HepG2 (cell line): ENCODE results near the gene MATK. TPM values are rescaled to one million over a fixed set of nuclear protein-coding genes. Genes with fewer than 3 reads are reported as not detected.

ENCODE experiments used
- HDAC6 ChIP-seq: fragments of 200-600 bp; sonication (generic); IDR thresholded peaks from 2 replicates; pipeline ENCODE4 v1.7.0; 2017; ENCODE audit warnings: mild to moderate bottlenecking, antibody characterized with exemption, low read length, low read depth
- HOXA9 ChIP-seq: sonication (generic); formaldehyde crosslinking; IDR thresholded peaks from 2 replicates; pipeline ENCODE4 v1.8.1; 2022; ENCODE audit warnings: missing genetic modification reagents, mild to moderate bottlenecking, moderate library complexity, borderline replicate concordance
- SATB2 ChIP-seq: sonication (generic); formaldehyde crosslinking; IDR thresholded peaks from 2 replicates; pipeline ENCODE4 v1.5.0; 2020; ENCODE audit warnings: missing genetic modification reagents
- ZNF747 ChIP-seq: sonication (generic); formaldehyde crosslinking; IDR thresholded peaks from 2 replicates; pipeline ENCODE4 v1.8.1; 2023; ENCODE audit warnings: missing genetic modification reagents, mild to moderate bottlenecking, borderline replicate concordance
- polyA plus RNA-seq, 8 experiments: library from polyadenylated mRNA; depleted of rRNA in 3 of 8; stranded (reverse) in 7 of 8; unstranded in 1 of 8; fragments of >200 nt; fragmentation: Illumina TruSeq in 4 of 8; extraction: Trizol in 4 of 8; gene quantifications; 2 replicates each; pipeline versions ENCODE4 v1.2.1 to v1.2.3, GENCODE V29; 2011 to 2016; ENCODE audit warnings: low read depth in 4 of 8, missing spikeins in 1 of 8, mixed read lengths in 1 of 8; ENCODE audit not compliant: insufficient read depth in 1 of 8
- total RNA-seq, 5 experiments: library from RNA; depleted of rRNA; stranded (reverse); fragments of >200 nt; fragmentation: Illumina TruSeq; extraction: Trizol; gene quantifications; 2 replicates each; pipeline ENCODE4 v1.2.3, GENCODE V29; 2016; ENCODE audit warnings: low read depth in 1 of 5
- TF ChIP-seq, protein P1 (sequence below): IDR thresholded peaks from 2 replicates; pipeline ENCODE4 v1.6.1; 2012; ENCODE audit warnings: low read depth, low read length, improper control_type of control experiment
- TF ChIP-seq, protein P2 (sequence below): sonication (generic); formaldehyde crosslinking; IDR thresholded peaks from 2 replicates; pipeline ENCODE4 v1.4.0; 2020; ENCODE audit warnings: missing genetic modification reagents
- TF ChIP-seq, protein P3 (sequence below): sonication (generic); formaldehyde crosslinking; IDR thresholded peaks from 2 replicates; pipeline ENCODE4 v1.8.0; 2022; ENCODE audit warnings: mild to moderate bottlenecking, missing genetic modification reagents; ENCODE audit not compliant: insufficient replicate concordance

Gene MATK
- total and polyA plus RNA-seq, 2 of the 13 experiments (the other 11 are each of a cell fraction or from before 2014, with no cell fraction given), result 0.09 TPM; not detected in 1

DNA sequence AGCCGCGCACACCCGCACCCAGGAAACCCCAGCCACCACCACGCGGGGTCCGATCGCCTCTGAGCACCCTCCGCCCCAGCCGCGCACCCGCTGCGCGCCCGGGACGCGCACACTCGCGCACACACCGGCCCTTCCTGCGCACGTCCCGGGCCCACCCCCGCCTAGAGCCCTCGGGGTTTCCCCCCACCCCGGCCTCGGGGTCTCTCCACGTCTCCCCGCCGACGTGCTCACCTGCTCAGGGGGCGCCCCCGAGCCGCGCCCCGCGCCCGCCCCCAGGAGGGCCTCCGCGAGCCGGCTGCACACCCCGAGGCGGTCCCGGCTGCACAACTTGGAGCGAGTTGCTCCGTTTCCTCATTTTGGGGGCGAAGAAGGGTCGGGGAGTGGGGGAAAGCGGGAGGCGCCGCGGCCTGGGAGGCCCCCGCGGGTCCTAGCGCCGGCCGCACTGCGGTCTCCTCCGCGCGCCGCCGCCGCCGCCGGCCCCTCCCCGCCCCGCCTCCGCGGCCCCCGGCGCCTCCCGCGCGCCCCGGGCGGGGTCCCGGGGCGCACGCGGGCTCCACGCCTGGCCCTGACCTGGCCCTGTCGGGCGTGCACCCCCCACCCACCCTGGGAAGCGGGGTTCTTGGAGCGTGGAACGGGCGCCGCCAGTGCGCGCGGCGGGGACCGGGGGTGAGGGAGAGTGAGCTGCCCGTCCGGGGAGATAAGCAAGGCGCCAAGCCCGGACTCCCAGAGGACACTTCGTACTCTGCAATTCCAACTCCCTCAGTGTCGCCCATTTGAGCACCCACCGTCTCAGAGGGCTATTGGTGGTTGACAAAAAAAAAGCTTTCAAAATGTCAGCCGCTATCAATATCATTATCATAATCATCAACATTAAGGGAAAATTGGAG lies at the start of gene MATK (continued):
- TF ChIP-seq SATB2 (CRISPR knock-in tag) (no peak), HDAC6 (no peak), ZNF747 (CRISPR knock-in tag) (no peak), HOXA9 (CRISPR knock-in tag) (no peak)
- TF ChIP-seq, protein P1, sequence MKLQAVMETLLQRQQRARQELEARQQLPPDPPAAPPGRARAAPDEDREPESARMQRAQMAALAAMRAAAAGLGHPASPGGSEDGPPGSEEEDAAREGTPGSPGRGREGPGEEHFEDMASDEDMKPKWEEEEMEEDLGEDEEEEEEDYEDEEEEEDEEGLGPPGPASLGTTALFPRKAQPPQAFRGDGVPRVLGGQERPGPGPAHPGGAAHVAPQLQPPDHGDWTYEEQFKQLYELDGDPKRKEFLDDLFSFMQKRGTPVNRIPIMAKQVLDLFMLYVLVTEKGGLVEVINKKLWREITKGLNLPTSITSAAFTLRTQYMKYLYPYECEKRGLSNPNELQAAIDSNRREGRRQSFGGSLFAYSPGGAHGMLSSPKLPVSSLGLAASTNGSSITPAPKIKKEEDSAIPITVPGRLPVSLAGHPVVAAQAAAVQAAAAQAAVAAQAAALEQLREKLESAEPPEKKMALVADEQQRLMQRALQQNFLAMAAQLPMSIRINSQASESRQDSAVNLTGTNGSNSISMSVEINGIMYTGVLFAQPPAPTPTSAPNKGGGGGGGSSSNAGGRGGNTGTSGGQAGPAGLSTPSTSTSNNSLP, result no peak
- TF ChIP-seq, protein P2, sequence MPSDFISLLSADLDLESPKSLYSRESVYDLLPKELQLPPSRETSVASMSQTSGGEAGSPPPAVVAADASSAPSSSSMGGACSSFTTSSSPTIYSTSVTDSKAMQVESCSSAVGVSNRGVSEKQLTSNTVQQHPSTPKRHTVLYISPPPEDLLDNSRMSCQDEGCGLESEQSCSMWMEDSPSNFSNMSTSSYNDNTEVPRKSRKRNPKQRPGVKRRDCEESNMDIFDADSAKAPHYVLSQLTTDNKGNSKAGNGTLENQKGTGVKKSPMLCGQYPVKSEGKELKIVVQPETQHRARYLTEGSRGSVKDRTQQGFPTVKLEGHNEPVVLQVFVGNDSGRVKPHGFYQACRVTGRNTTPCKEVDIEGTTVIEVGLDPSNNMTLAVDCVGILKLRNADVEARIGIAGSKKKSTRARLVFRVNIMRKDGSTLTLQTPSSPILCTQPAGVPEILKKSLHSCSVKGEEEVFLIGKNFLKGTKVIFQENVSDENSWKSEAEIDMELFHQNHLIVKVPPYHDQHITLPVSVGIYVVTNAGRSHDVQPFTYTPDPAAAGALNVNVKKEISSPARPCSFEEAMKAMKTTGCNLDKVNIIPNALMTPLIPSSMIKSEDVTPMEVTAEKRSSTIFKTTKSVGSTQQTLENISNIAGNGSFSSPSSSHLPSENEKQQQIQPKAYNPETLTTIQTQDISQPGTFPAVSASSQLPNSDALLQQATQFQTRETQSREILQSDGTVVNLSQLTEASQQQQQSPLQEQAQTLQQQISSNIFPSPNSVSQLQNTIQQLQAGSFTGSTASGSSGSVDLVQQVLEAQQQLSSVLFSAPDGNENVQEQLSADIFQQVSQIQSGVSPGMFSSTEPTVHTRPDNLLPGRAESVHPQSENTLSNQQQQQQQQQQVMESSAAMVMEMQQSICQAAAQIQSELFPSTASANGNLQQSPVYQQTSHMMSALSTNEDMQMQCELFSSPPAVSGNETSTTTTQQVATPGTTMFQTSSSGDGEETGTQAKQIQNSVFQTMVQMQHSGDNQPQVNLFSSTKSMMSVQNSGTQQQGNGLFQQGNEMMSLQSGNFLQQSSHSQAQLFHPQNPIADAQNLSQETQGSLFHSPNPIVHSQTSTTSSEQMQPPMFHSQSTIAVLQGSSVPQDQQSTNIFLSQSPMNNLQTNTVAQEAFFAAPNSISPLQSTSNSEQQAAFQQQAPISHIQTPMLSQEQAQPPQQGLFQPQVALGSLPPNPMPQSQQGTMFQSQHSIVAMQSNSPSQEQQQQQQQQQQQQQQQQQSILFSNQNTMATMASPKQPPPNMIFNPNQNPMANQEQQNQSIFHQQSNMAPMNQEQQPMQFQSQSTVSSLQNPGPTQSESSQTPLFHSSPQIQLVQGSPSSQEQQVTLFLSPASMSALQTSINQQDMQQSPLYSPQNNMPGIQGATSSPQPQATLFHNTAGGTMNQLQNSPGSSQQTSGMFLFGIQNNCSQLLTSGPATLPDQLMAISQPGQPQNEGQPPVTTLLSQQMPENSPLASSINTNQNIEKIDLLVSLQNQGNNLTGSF (CRISPR knock-in tag), result no peak
- TF ChIP-seq, protein P3, sequence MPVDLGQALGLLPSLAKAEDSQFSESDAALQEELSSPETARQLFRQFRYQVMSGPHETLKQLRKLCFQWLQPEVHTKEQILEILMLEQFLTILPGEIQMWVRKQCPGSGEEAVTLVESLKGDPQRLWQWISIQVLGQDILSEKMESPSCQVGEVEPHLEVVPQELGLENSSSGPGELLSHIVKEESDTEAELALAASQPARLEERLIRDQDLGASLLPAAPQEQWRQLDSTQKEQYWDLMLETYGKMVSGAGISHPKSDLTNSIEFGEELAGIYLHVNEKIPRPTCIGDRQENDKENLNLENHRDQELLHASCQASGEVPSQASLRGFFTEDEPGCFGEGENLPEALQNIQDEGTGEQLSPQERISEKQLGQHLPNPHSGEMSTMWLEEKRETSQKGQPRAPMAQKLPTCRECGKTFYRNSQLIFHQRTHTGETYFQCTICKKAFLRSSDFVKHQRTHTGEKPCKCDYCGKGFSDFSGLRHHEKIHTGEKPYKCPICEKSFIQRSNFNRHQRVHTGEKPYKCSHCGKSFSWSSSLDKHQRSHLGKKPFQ (CRISPR knock-in tag), result no peak
